Measurements from ENCODE around the gene DPF3.

- TF ChIP-seq CTCF (IDR thresholded peaks at IDR 0.05) = no peak
- no peak for TF ChIP-seq POLR2A (IDR thresholded peaks at IDR 0.05)
These were observed 204.8 kb downstream of the DPF3 start for GRCh38 chr14:72688990-72689671.

All from lower leg skin (tissue), 3 donors.